Activated T-cell treated with anti-CD3 and anti-CD28 coated beads, Interleukin-2, amount 50 U/mL, for 72 hours (primary cell): ENCODE data around the gene NUP42. TPM values are rescaled to one million over a fixed set of nuclear protein-coding genes. Genes with fewer than 3 reads are reported as not detected.

Experiments
- ATAC-seq, 2 donors: fragments of 150-1000 bp; cut with Tn5 transposase; replicated peaks in 1 of 2; 2 replicates each; pipeline ENCODE4 v1.10.0; 2021; ENCODE audit warnings: moderate library complexity in 2 of 2, mild to moderate bottlenecking in 1 of 2
- DNase-seq, 2 donors: peaks; one replicate each; pipeline ENCODE4 v3.0.0; 2021 to 2022; ENCODE audit warnings: mixed read lengths in 1 of 2
- H3K27ac Mint-ChIP-seq: one replicate; pipeline ENCODE4 v1.8.0; 2022; ENCODE audit warnings: mild to moderate bottlenecking, moderate library complexity, mixed read lengths
- H3K27me3 Mint-ChIP-seq: one replicate; pipeline ENCODE4 v1.8.0; 2022; ENCODE audit warnings: low read depth, mixed read lengths
- H3K36me3 Mint-ChIP-seq, 2 donors: one replicate each; pipeline ENCODE4 v1.8.0; 2022; ENCODE audit warnings: mixed read lengths in 2 of 2, mild to moderate bottlenecking in 1 of 2; ENCODE audit not compliant: insufficient read depth in 2 of 2
- H3K4me1 Mint-ChIP-seq: one replicate; pipeline ENCODE4 v1.8.0; 2022; ENCODE audit warnings: low read depth, mixed read lengths
- H3K4me3 Mint-ChIP-seq, 2 donors: one replicate each; pipeline ENCODE4 v1.8.0; 2022; ENCODE audit warnings: mild to moderate bottlenecking in 2 of 2, mixed read lengths in 2 of 2, moderate library complexity in 2 of 2
- H3K9me3 Mint-ChIP-seq, 2 donors: one replicate each; pipeline ENCODE4 v1.8.0; 2022; ENCODE audit warnings: mixed read lengths in 2 of 2
- total RNA-seq, 2 donors: library from RNA; stranded (reverse); gene quantifications; one replicate each; pipeline ENCODE4 v1.2.3, GENCODE V29; 2022

Gene NUP42, protein sequence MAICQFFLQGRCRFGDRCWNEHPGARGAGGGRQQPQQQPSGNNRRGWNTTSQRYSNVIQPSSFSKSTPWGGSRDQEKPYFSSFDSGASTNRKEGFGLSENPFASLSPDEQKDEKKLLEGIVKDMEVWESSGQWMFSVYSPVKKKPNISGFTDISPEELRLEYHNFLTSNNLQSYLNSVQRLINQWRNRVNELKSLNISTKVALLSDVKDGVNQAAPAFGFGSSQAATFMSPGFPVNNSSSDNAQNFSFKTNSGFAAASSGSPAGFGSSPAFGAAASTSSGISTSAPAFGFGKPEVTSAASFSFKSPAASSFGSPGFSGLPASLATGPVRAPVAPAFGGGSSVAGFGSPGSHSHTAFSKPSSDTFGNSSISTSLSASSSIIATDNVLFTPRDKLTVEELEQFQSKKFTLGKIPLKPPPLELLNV
- 10 to 100 TPM; 38.4 to 41.5 TPM for total RNA-seq

DNA sequence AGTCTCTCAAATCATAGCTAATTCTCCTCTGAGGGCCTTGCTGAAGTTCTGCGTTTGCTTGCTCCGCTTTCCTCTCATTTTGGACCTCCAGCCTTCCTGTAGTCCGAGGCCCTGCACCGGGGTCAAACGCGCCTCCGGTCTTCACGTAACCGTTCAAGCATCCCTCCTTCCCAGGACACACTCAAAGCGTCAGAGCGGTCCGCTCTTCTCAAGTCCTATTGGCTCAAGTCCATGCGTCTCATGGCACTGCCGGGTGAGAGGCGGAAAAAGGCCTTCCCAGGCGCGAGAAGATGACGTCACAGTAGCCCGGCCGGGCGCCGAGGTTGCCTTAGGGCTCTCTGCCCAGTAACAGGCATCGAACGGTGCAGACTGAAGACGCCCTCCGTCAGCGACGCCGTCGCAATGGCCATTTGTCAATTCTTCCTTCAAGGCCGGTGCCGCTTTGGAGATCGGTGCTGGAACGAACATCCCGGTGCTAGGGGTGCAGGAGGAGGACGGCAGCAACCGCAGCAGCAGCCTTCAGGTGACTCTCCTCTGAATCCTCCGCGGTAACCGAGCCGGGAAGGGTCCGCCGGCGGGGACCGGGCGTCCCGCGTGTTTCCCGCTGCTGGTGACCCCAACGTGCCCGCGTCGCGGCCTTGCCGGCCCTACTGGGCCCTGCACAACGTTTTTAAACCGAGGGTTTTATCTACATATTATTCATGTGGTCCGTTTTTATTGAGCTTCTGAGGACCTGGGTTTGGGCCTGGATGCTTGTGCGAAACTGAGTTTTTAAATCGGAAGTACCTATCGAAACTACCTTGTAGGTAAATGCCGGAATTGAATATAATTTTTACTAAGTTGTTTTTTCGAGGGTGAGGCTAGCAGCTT is at the start of gene NUP42:
TSS of gene NUP42 (plus strand) at position 365 of the 870 bp plus-strand sequence. CDS start at position 403, 38 bp downstream.
- peaks cover 36% of the 10 kb centered on the region for H3K4me1 Mint-ChIP-seq
- peak within 1 kb of the TSS; percentile 91 for H3K27ac Mint-ChIP-seq
- DNase-seq, result peak; percentile 96
- peaks cover 1 to 8% of the 10 kb centered on the region in 2 donors for H3K36me3 Mint-ChIP-seq
- H3K9me3 Mint-ChIP-seq, result no peaks in the 10 kb centered on the region
- no peaks in the 10 kb centered on the region for H3K27me3 Mint-ChIP-seq
- ATAC-seq, result peak; percentile 96 to 98
- peak within 1 kb of the TSS; percentile 87 to 94 for H3K4me3 Mint-ChIP-seq

DNA sequence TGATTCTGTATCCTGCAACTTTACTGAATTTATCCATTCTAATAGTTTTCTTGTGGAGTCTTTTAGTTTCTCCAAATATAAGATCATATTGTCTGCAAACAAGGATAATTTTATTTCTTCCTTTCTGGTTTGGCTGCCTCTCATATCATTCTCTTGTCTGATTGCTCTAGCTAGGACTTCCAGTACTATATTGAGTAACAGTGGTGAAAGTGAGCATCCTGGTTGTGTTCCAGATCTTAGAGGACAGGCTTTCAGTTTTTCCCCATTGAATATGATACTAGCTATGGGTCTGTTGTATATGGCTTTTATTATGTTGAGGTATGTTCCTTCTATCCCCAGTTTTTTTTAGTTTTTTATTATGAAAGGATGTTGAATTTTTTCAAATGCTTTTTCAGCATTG is 48.1 kb upstream of the NUP42 start:
- DNase-seq (no peak), ATAC-seq (no peak)
- Mint-ChIP-seq H3K27me3 (no peaks in the 10 kb centered on the region), H3K9me3 (no peaks in the 10 kb centered on the region), H3K36me3 (no peaks in the 10 kb centered on the region), H3K4me1 (no peaks in the 10 kb centered on the region), H3K4me3 (no peak overlapping the region), H3K27ac (no peak overlapping the region)

DNA sequence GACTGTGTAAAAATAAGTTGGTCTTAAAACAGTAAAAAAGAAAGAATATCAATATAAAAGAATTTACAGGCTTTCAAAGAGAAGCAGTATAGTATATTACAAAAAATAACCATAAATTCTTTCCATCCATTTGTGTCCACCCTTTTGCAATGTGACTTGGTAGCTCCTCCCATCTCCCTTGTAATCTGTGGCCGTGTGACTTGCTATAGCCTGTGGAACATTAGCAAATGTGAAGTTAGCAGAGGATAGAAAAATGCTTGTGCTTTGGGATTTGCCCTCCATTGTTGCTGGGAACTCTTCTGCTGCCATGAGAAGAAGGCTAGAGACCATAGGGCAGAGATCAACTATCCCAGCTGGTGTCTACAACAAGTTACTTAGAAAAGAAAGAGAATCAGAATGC is 46.1 kb upstream of the NUP42 start:
- no peaks in the 10 kb centered on the region for H3K9me3 Mint-ChIP-seq
- ATAC-seq, result no peak
- H3K27me3 Mint-ChIP-seq, result no peaks in the 10 kb centered on the region
- no peak for DNase-seq
- H3K27ac Mint-ChIP-seq, result no peak overlapping the region
- no peaks in the 10 kb centered on the region for H3K4me1 Mint-ChIP-seq
- H3K4me3 Mint-ChIP-seq, result no peak overlapping the region
- no peaks in the 10 kb centered on the region for H3K36me3 Mint-ChIP-seq

DNA sequence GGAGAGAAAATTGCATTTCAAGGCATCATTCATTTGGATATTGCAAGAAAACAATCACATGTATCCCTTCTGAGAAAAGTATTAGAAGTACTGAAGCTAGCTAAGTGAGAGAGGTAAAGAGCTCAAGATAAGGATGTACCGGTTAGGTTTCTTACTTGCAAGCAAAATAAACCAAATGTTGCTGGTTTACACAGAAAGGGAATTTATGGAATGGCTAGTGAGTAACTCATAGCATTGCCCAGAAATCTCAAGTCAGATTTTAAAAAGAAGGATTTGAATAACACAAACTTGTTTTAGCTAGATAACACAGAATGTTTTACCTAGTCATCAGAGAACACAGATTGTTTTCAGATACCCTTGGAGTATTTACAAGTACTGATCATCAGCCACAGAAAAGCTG is 45.6 kb upstream of the NUP42 start:
- H3K27me3 Mint-ChIP-seq, result no peaks in the 10 kb centered on the region
- H3K27ac Mint-ChIP-seq, result no peak overlapping the region

DNA sequence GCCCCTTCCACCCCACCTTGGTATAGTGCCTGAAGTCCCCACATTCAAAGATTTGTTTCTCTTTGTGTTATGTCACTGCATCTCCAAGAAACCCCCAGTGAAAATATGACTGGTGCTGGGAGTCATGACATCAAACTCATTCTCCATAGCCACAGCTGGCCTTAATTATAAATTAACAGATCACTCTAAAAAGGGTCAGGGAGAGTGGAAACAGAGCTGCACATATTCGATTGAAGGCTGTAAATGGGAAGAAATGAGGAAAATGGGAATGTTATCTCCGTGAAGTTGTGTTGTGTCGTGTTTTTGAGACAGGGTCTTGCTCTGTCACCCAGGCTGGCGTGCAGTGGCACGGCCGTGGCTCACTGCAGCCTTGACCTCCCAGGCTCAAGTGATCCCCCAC is 24.2 kb upstream of the NUP42 start:
- DNase-seq (no peak), ATAC-seq (no peak)
- no peak overlapping the region for H3K4me3 Mint-ChIP-seq
- no peaks in the 10 kb centered on the region for H3K27me3 Mint-ChIP-seq
- no peaks in the 10 kb centered on the region for H3K4me1 Mint-ChIP-seq
- H3K27ac Mint-ChIP-seq, result no peak overlapping the region
- H3K9me3 Mint-ChIP-seq, result no peaks in the 10 kb centered on the region
- no peaks in the 10 kb centered on the region for H3K36me3 Mint-ChIP-seq

More for the DNA sequence above, 45.6 kb upstream of the NUP42 start:
- Mint-ChIP-seq H3K36me3 (no peaks in the 10 kb centered on the region), H3K4me1 (no peaks in the 10 kb centered on the region), H3K9me3 (no peaks in the 10 kb centered on the region), H3K4me3 (no peak overlapping the region)
- DNase-seq, result no peak
- ATAC-seq, result no peak

DNA sequence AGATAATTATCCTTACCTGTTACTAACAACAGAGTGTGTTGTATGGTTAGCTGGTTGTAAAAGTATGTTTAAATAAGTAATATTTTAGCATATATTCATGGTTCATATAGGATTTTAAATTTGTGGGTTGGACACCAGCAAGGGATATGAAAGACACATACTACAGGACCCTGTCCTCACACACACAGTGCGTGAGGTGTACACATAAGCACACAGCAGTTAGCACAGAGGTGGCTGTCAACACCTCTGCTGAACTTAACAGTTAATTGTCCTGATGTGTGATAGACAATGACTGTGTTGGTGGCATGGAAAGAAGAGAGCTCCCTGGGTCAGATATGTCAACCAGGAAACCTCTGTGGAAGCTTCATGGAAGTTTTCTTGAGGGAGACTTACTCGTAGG is 23.3 kb upstream of the NUP42 start:
- Mint-ChIP-seq H3K36me3 (no peaks in the 10 kb centered on the region), H3K27me3 (no peaks in the 10 kb centered on the region), H3K9me3 (no peaks in the 10 kb centered on the region), H3K4me3 (no peak overlapping the region), H3K27ac (no peak overlapping the region), H3K4me1 (no peaks in the 10 kb centered on the region)
- ATAC-seq, result no peak
- DNase-seq, result no peak

DNA sequence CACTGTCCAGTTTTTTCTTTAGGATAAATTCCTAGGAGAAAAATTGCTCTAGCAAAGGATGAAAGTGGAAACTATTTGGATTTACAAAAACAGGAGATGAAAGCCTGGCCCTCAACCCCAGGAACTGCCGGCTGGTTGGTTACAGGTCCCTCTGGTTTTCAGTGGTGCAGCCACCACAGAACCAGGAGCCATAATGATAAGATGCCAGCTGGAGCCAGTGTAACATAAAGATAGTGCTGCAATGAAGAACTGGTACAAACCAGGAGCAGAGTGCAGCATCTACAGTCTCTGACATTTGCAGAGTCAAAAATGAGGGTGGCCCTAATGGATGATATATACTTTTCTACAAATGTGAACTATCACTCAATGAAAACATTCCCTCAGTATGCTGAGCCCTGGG is 20.4 kb upstream of the NUP42 start:
- H3K4me3 Mint-ChIP-seq, result no peak overlapping the region
- no peaks in the 10 kb centered on the region for H3K36me3 Mint-ChIP-seq
- no peaks in the 10 kb centered on the region for H3K9me3 Mint-ChIP-seq
- DNase-seq (no peak), ATAC-seq (no peak)
- H3K27ac Mint-ChIP-seq, result no peak overlapping the region
- H3K27me3 Mint-ChIP-seq, result no peaks in the 10 kb centered on the region
- H3K4me1 Mint-ChIP-seq, result no peaks in the 10 kb centered on the region

DNA sequence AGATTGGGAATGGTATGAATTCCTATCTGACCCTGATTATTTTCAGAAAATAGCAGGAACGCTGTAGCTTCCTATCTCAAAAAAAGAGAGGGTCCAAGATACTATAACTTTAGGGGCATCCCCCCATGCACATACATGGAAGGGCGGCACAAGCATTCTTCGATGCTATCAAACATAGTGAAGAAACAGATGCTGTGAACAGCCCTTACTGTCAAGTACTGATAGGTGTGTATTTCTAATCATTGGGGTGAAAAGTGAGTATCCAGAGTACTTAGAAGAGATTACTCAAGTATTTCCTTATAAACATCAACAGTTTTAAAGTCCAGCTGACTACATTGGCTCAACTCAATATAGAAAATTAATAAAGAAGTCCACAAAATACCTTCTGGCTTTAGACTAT is 17.0 kb upstream of the NUP42 start:
- ATAC-seq (no peak), DNase-seq (no peak)
- Mint-ChIP-seq H3K9me3 (no peaks in the 10 kb centered on the region), H3K36me3 (no peaks in the 10 kb centered on the region), H3K4me3 (no peak overlapping the region), H3K4me1 (no peaks in the 10 kb centered on the region), H3K27me3 (no peaks in the 10 kb centered on the region), H3K27ac (no peak overlapping the region)

DNA sequence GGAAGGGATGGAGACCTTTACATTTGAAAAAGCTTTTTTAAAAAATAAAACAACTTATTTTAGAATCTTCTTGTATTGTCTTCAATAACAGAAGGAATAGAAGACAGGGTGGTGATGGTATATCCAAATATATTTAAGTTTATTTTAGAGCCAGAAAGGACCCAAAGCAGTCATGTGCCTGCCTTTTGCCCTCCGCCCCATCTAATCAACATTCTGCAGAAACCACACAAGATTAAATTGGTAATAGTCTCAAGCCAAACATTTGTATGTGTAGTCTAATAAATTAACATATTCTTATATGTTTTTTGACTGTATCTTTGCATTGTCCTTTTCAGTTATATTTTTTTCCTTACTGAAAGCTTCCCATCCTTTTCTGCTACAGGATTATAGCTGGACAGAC is 16.5 kb upstream of the NUP42 start:
- no peaks in the 10 kb centered on the region for H3K27me3 Mint-ChIP-seq
- no peak for ATAC-seq
- H3K36me3 Mint-ChIP-seq, result no peaks in the 10 kb centered on the region
- no peaks in the 10 kb centered on the region for H3K9me3 Mint-ChIP-seq
- DNase-seq, result no peak
- H3K4me3 Mint-ChIP-seq, result no peak overlapping the region
- no peaks in the 10 kb centered on the region for H3K4me1 Mint-ChIP-seq
- H3K27ac Mint-ChIP-seq, result no peak overlapping the region

DNA sequence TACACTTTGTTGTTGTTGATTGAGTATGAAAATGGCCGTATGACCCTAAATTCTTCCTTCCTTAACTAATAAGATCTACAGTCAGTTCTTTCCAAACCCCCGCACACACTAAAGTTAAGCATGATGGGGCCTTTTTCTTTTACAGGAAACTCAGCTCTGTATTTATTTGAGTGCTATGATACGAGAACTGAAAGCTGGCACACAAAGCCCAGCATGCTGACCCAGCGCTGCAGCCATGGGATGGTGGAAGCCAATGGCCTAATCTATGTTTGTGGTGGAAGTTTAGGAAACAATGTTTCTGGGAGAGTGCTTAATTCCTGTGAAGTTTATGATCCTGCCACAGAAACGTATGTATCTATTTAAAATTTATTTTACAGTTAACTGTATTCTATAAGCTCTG is 14.2 kb upstream of the NUP42 start:
- Mint-ChIP-seq H3K27me3 (no peaks in the 10 kb centered on the region), H3K27ac (no peak overlapping the region), H3K4me3 (no peak overlapping the region), H3K36me3 (no peaks in the 10 kb centered on the region), H3K9me3 (no peaks in the 10 kb centered on the region), H3K4me1 (no peaks in the 10 kb centered on the region)
- no peak for ATAC-seq
- DNase-seq, result no peak

DNA sequence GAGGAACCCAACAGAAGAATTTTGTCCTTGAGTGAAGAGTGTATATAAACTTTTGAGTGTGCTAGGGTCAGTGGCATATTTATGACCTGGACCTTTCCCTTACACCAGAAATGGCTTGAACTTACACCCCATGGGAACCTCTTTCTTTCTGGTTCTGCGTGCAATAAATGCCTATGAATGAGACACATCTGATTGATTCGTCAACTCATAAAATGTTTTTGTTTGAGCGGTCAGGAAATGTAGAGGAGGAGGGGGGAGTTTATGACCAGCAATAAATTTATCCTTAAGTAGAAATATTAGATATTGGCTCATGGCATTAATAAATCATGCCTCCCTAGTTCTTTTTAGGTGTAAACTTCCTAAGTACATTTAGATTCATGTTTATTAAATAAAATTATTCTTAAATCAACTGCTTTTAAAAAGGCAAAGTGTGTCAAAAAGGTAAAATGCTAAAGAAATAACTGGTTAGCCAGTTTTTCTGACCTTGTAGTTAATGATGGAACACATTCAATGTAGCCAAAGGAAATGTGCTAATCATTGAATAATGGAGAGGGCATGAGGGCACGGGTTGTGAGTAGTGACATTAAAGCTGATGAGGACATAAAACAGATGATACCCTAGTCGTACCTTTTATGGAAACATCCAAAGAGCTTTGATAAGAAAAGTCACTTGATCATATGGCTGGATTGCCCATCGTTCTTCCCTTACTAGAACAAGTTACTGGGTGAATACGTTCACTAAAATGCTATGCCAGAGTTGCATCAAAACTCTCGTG is 13.6 kb upstream of the NUP42 start:
- Mint-ChIP-seq H3K27me3 (no peaks in the 10 kb centered on the region), H3K27ac (no peak overlapping the region), H3K4me1 (no peaks in the 10 kb centered on the region), H3K9me3 (no peaks in the 10 kb centered on the region), H3K36me3 (no peaks in the 10 kb centered on the region), H3K4me3 (no peak overlapping the region)
- DNase-seq, result no peak
- ATAC-seq, result no peak

DNA sequence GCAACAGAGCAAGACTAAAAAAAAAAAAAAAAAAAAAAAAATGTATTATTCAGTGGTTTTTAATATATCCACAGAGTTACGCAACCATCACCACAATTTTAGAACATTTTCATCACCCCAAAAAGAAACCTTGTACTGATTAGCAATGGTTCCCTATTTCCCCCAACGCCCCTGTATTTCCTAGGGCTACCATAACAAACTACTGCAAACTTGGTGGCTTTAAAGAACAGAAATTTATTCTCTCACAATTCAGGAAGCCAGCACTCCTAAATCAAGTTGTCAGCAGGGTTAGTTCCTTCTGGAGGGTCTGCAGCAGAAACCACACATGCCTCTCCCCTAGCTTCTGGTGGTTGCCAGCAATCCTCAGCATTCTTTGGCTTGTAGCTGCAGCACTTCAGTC is 5.9 kb upstream of the NUP42 start:
- DNase-seq (no peak), ATAC-seq (no peak)

More for the DNA sequence above, 5.9 kb upstream of the NUP42 start:
- Mint-ChIP-seq H3K27ac (no peak overlapping the region), H3K27me3 (no peaks in the 10 kb centered on the region), H3K36me3 (no peaks in the 10 kb centered on the region), H3K4me3 (no peak overlapping the region), H3K4me1 (peaks cover 5% of the 10 kb centered on the region), H3K9me3 (no peaks in the 10 kb centered on the region)
